ENCODE data around the gene C19orf53. TPM values are rescaled to one million over a fixed set of nuclear protein-coding genes. Genes with fewer than 3 reads are reported as not detected.

The C19orf53 gene
- total RNA-seq, 1 donor from 2014 or later, result 202 TPM

GRCh38 chr19:13825489-13826441 lies 51.5 kb downstream of the C19orf53 start:
- DNase-seq (ENCODE audit: extremely low read depth, low read depth, low spot score), result no peak

- DNase-seq (ENCODE audit: extremely low read depth, low read depth, low spot score), result no peak
These were observed 52.5 kb downstream of the C19orf53 start for GRCh38 chr19:13826652-13827235.

GRCh38 chr19:13827656-13828055 lies 53.4 kb downstream of the C19orf53 start:
- DNase-seq (ENCODE audit: extremely low read depth, low read depth, low spot score), result no peak

Other genes starting within 250 kb of the C19orf53 start
- 34.0 and 74.2 TPM in 2 replicates for gene MRI1, start 9.9 kb upstream of the C19orf53 start, total RNA-seq
- gene ZSWIM4, start 21.0 kb downstream of the C19orf53 start, total RNA-seq, result 20.4 and 44.7 TPM in 2 replicates
- 1.6 TPM in 1 of 2 replicates, not detected in the other for gene NANOS3, start 102.7 kb downstream of the C19orf53 start, total RNA-seq
- gene BRME1, start 131.7 kb downstream of the C19orf53 start, total RNA-seq, result 0.15 and 1.4 TPM in 2 replicates
- 23.3 and 36.0 TPM in 2 replicates for gene CC2D1A, start 131.7 kb downstream of the C19orf53 start, total RNA-seq
- gene PODNL1, start 164.0 kb downstream of the C19orf53 start, total RNA-seq, result 0.18 and 1.3 TPM in 2 replicates
- gene DCAF15, start 178.1 kb downstream of the C19orf53 start, total RNA-seq, result 22.7 and 30.0 TPM in 2 replicates
- 6.7 and 8.2 TPM in 2 replicates for gene RFX1, start 231.9 kb downstream of the C19orf53 start, total RNA-seq